ENCODE measurements around the gene CD47.

Gene CD47

DNA sequence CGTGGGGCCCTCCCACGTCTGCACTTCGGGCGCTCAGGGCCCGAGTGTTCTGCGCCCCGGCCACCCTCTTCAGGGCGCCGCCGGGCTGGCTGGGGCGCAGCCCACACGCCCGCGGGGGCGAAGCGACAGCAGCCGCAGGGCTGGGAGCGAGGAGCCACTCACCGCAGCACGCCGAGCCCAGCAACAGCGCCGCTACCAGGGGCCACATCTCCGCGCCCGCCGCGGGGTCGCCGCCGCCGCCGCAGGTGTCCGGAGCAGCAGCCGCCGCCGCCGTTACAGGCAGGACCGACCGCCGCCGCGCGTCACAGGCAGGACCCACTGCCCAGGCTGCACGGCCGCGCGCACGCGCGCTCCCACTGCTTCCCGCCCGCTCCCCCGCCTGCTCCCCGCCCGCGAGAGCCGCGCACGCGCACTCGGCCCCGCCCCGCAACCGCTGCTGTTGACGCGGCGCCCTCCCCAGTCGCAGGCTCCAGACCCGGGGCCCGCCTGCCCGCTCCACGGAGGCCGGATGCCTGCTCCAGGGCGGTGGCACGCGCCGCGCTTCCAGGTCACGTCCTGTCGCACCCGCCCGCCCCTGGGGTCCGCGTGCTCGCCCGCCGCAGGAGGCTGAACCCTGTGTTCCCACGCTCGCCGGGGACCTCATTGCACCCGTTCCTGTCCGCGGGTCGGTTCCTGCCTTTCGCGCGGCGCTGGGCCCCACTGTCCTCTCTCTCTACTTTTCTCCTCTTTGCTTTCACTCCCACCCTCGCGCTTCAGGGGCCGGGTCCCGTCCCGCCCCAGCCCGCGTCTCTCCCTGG is at the start of gene CD47:
TSS of gene CD47 (minus strand) at position 331 of the 797 bp plus-strand sequence. CDS start at position 208, 123 bp downstream.
- DNase-seq (ENCODE audit: low spot score) = peak; percentile 99

DNA sequence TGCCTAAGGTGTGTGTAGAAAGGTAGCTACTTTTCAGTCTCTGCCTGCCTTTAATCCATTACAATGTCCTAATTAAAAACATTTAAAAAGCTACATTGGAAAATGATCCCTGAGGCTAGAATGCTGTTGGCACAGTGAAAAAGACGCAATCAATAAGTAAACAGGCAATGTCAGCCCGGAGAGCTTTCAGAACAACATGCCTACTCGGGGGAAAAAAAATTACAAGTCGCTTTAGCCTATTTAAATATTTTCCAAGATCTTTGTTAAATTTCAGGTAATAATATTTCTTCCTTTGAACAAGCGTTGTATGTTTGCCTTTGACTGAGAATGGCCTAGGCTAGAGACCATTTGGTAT is 46.6 kb upstream of the CD47 start:
- no peak for DNase-seq (ENCODE audit: low spot score)

DNA sequence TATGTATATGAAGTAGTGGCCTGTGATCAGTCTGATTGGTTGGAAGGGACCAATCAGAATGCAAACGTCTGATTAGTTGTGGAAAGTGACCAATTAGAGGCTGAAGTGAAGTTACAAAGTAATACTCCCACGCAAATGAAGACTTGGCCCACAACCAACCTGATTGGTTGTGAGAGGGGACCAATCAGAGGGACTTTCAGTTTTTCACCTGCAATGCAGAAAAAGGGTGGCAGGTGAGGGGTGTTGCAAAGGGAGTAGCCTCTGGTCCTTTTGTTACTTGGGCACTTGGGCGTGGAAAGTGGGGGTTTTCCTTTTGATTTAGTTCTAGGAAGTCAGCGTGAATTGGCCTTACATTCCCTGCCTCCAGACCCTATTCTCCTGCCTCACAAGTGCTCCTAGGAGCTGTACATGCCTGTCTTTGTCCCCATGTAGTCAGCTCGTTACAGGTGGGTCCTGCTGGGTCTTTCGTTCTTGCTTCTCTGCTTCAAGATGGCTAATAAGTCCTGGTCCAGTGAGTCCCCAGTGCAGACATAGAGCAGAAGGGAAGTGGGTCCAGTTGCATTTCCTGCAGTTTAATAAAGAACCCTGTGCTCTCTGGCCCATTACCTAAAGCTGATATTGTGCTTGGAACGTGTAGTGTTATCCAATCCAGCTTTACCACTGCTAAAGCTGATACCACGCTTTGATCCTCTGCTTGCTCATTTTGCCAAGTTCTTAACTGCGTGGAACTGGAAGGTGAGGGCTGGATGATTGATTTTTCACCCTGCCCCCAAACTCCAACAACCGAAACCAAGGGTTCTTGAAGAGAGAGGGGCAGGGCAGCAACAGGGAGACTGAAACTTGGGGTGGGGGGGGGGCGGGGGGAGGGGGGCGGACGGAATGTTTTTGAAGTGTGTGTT is 46.0 kb upstream of the CD47 start:
- no peak for DNase-seq (ENCODE audit: low spot score)

DNA sequence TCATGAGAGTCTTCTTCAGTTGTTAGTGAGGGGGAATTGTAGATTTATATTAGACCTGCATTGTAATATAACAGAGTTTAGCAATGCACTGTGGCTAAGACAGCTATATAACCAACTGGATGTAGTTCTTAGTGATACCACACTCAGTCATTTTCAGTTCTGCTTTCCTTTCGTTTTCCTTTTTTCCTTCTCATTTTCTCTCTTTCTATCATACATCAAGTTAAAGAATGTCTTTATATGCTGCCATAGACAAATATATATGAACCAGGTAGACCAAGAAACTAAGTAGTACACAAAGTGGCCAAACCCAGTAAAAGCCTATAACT is 43.7 kb upstream of the CD47 start:
- DNase-seq (ENCODE audit: low spot score) = no peak

DNA sequence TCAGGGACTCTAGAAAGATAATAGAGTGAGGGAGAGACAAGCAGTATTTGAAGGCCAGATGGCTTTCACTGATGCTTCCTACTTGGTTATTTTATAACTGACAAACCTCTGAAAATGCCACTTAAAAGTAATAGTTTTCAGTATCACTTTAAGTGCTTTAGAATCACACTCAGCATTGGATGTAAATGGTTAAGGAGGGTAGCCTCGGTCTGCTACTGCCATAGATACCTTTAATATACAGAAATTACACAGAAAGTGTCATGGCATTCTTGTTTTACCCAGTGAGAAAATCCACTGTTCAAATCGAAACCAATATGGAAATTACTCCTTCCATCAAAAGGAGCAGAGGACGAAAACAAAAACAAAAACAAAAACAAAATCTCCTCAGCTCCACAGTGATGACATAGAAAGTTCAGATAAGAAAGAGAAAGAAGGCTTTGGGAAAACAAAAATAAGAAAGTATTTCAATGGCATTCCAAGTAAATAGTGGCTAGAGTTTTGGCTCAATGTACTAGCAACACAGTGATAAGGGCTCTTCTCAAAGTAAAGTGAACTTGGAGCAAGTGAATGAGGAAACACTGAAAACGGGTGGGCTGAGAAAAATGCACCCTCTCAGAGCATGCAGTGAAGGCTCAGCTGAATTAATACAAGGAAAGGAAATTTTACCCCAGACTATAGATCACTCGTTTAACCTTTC is 43.2 kb upstream of the CD47 start:
- no peak for DNase-seq (ENCODE audit: low spot score)

DNA sequence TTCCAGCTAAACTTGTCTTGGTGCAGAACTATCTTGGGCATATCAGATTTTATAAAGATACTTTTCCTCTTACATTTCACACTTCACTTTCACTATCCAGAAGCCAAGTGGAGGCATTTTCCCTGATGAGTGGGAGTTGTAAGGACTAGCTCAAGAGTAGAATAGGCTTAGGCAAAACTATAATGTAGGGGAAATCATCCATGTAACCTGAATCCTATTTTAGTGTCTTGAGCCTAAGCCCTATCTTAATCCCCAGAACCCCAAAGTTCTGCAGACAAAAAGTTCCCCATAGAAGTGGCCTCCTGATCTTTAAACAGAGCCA is 42.2 kb upstream of the CD47 start:
- DNase-seq (ENCODE audit: low spot score) = no peak

DNA sequence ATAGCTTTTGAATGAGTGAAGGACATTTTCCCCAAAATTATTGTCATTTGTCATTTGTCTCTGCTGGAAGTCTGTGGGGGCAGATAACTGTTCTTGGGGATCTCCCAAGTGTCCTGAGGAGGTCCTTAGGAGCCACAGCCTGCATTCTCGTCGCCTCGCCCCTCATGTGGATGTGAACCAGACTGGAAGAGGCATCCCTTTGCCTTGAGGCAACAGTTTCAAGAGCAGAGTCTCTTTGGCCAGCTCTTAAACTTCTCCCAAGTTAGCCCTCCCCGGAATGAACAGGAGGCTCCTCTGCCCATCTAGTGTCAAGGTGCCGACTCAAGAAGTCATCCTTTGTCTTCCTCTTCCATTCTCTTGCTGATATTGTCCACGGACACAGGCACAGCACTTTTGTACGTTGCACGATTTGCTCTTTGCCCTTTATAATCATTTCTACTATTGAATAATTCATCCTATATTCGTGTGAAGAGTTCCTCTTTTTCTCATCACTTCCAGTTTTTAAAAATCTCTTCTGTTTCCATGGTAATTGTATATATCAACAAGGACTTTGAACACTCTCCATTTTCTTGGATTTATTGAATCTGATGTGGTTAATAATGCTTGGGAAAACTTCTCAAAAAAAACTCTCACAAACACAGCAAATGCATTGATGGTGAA is 40.8 kb upstream of the CD47 start:
- peak; percentile 5 for DNase-seq (ENCODE audit: low spot score)

DNA sequence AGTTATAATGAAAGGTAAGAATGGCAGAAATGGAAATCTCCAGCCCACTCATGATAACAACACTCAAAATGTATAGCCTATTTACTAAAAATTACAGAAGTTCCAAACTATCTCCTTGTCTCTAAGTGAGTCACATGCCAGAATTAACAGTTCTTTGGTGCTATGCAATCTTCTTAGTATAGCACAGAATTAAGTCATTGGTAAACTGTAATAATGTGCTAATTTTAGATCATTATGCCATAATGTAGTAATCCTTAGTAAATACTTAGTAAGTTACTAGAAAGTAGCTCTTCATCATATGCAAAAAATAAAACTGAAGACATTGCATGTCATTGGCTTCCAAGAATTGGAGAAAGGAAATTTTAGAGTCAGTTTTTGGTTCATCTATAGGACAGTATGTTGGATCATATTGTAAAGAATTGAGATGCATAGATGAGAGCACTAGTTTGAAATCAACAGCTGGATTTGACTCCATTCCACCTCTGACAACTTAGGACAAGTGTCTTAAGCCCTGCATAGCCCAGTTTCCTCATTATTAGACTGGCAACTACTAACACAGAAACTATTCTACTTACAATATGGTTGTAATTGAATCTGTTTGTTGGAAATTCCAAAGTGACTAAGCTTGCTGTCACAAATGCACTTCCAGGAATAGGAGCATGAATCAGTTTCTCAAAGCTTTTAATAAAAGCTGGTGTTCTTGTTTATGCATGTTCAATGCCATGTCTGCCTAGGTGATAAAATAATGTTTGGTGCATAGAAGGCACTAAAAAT is 40.1 kb upstream of the CD47 start:
- peak; percentile 74 for DNase-seq (ENCODE audit: low spot score)

DNA sequence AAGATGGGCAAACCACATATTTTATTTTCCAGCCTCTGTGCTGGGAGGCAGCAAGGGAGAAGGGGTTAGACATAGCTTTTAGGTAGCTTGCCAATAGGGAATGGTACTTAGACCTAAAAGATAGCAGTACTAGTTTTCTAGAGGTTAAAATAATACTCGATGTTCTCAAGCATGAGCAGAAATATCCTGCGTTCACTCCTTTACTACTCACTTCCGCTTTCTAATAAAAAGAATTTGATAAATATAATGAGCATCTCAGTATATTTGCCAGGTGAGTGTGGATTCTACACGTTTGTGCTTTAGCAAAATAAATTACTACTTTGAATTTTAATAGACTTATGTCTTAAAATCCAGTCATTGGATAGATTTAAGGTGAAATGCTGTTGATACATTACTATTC is 39.4 kb upstream of the CD47 start:
- DNase-seq (ENCODE audit: low spot score) = no peak

DNA sequence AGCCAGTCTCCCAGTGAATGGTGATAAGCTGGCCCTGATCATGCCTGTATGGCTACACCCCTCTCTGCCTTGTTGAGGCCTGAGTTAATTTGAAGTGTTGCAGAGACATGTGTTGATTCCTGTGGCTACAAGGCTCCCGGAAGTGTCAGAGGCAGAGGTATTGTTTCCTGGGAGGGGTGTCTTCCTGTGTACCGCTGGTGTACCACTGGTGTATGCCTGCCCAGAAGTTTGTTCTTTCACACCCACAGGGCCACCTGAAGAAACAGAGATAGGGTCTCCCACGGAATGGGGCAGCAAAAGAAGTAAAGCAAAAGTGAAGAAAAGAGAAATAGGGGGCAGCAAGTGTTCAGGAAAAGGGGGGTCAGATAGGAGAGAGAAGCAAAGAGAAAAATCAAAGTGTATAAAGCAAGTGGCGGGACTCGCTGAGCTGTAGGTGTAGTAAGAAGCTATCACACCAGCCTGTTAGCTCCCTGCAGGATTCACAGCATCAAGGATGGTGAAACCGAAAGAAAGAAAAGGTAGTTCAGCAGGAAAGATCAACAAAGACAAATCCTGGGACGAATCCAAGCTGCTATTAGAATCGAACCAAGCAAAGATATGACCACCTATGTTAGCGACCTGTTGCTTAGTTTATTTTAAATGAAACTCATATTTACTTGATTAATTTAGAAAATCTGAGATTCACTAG is 36.6 kb upstream of the CD47 start:
- DNase-seq (ENCODE audit: low spot score) = no peak

DNA sequence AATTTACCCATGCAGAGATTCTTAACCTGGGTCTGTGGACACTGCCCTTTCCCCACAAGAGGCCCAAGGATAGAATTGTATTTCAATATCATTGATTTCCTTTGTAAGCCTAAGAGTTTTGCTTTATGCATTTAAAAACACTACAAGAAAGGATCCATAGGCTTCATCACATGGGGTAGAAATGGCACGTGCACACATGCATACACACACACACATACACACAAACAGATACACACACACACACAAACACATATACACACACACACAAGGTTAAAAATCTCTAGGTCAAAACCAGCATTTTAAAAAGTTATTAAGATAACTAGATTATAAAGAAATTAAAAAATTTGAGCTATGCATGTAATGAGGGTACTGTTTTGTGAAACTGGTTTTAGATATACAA is 35.5 kb upstream of the CD47 start:
- DNase-seq (ENCODE audit: low spot score) = no peak

DNA sequence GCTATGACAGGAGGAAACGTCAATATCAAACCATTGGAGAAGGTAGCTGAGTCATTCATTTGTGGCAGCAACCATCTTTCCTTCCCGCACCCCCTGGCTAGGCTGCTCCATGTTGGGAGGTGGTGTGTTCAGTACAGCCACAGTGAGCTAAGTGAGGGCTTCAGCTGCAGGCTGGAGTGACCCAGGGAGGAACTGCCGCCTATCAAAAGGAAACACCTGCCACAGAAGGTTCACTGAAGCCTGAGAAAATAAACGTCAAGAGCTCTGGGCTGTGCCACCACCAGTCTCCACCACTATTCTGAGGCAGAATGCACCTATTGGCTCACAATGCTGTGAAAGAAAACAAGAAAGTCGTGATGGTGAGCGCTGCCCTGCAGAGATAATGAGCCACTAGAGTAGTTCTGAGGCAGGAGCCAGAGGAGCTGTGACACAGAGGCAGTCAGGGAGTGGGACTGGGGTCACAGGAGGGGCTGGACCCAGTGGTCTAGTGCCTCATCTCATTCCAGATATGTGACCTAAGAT is 34.8 kb upstream of the CD47 start:
- DNase-seq (ENCODE audit: low spot score) = no peak

DNA sequence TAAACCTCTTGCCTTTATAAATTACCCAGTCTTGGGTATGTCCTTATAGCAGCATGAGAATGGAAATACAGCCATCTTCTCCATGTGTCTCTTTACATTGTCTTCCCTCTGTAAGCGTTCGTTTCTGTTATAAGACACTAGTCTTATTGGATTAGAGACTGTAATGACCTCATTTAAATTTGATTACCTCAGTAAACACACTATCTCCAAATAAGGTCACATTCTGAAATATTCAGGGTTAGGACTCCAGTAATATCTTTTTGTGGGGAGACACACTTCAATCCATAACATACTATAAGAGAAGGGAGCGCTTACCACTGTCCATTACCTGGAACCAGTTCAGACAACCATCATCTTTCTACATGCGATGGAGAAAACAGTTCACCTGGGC is 34.3 kb upstream of the CD47 start:
- DNase-seq (ENCODE audit: low spot score) = no peak

DNA sequence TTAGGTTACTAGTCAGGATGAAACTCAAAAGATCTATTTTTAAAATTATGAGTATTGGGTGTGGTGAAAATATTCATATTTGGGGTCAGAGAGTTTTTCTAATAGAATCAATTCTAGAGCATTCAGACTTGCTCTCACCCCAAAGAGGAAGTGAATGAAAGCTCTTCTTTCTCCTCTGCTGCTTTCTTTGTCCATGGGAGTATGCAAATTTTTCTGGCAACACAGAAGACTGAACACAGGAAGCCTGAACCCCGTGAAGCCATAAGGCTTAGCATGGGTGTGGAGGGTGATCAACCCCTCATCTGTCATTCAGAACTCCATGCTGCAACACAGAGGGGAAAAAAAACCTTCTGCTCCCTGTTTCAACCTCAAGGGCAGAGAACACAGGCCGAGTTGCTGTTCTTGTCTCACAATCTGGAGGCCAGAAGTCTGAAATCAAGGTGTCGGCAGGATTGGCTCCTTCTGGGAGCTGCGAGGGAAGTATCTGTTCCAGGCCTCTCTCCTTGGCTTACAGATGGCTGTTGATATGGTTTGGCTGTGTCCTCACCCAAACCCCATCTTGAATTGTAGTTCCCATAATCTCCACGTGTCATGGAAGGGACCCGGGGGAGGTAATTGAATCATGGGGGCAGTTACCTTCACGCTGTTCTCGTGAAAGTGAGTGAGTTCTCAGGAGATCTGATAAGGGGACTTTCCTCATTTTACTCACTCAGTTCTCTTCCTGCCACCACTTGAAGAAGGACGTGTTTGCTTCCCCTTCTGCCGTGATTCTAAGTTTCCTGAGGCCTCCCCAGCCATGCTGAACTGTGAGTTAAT is 33.7 kb upstream of the CD47 start:
- DNase-seq (ENCODE audit: low spot score) = no peak

DNA sequence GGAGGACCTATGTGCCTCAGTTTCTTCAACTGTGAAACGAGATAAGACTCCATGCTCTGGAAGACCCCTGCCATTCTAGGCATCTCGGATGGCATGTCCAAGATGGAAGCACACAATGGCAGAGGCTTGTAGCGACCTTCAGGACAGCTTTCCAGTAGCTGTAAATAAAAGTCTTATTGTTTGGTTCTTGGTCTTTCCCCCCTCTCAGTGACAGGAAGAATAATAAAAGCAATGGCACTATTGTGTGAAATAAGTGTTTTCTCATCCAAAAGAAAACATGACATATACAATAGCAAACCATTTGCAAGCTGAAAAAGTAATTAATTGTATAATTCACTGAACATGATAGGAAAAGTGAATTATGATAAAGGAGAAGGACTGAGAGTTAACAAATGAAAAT is 32.5 kb upstream of the CD47 start:
- DNase-seq (ENCODE audit: low spot score) = no peak

DNA sequence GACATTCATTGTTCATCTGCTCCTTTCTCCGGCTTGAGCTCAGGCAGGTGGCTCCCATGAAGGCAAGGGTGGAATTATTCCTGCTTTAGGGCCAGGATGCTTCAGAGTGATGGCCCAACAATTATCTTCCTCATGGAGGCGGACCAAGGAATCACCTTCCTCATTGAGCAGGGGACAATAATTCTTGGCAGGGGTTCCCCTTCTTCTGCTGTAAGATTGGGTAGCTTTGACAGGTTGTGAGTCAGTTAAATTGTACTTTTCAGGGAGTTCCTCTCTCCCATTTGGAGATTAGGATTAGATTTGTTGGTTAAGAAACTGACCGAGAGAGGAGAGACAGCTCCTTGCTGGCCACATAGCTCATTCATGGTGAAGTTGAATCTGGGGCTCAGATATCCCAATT is 31.4 kb upstream of the CD47 start:
- DNase-seq (ENCODE audit: low spot score) = no peak

DNA sequence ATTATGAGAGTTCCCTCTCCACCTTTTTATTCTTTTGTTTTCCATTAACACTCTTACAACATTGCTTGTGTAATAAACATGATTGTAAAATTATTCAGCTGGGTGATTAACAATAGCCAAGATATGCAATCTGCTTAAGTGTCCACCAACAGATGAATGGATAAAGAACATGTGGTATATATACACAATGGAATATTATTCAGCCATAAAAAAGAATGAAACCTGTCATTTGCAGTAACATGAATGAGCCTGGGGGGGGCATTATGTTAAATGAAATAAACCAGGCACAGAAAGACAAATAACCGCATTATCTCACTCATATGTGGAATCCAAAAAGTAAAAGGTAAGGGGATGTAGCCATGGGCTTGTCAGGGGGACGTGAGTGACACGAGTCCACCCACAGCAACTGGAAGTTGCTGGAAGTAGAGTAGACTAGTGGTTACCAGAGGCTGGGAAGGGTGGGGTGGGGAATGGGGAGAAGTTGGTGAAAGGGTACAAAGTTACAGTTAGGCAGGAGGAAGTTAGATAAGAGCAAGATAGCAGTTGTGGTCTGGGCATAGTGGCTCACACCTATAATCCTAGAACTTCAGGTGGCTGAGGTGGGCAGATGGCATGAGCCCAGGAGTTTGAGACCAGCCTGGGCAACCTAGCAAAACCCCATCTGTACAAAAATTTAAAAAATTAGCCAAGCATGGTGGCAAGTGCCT is 28.7 kb upstream of the CD47 start:
- DNase-seq (ENCODE audit: low spot score) = no peak

DNA sequence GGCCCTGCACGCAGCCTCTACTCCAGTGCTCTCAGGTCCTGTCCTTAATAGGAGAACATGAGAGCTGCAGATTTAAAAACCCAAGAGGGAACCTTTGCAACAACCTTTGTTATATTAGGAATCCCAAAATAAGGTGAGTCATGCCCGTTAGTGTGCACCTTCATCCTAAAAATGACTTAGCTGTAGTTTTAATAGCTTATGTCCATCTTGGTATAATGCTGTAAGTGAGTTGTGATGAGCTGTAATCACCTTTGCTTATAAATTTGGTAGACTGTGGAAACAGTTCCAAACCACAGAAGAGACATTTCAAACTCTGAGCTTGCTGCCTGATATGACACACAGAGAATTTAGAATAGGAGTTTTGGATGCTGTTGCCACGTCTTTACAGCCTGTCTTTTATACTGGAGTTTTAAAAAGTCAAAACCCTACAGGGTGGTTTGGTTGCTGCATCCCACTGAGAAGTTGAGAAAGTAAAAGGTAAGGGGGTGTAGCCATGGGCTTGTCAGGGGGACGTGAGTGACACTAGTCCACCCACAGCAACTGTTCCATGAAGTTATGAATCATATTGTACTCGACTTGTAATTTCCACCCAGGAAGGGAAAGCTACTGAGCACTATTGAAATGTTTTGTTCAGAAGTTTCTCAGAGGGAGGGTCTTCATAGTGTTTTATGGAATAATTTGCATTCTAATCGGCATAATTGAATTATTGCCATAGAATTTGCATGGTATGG is 27.4 kb upstream of the CD47 start:
- DNase-seq (ENCODE audit: low spot score) = no peak

Data from AG08395 (cell line).